ENCODE data around the gene ELF5.

ELF5 gene

DNA sequence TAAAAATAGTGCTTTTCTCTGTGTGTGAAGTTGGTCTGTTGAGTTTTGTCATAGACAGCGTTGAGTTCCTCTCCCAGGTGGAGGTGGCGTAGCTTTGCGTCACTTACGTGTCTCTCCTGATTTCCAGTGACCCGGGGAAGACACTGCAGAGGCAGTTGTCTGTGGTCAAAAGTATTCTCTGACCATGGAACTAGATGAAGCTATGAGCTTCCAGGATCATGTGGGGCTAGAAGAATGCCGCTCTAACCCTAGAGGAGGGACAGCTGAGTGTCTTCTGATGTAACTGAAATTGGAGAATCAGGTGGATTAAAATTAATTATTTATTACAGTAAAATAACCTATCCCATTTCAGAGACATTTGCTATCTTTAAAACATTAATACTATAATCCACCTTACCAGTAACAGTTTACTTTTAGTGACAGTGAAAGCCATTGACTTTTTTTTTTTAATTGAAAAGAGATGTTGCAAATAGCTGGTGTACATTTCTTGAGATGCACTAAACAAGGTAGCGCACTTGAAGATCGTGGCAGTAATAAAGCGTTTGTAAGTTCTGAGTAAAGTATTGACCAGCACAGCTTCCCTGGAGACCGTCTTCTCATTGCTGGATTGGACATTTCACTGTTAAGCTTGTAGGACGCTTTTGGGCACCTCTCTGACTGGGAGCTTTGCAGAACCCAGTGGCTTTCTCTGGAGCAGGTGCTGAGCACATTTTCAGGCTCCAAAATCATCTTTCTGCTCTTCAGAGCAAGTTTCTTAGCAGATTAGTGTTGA, 65.2 kb downstream of the ELF5 start:
- DNase-seq: no peak

DNA sequence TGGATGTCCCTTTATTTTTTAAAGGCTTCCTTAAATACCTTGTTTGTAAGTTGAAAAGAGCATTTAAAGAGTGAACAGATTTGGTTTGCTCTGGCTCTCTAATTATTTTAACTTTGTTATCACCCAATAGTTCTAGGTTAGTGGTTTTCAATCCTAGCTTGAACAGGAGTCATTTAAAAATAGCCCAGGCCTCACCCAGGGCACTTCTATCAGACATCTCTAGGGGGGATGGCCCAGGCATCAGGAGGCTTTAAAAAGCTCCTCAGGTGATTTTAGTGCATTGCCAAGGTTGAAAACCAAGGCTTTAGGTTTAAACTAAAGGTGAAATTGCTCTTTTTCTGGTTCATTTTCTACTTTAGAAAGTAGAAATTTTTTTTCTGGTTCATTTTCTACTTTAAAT, 66.5 kb downstream of the ELF5 start:
- DNase-seq: no peak

DNA sequence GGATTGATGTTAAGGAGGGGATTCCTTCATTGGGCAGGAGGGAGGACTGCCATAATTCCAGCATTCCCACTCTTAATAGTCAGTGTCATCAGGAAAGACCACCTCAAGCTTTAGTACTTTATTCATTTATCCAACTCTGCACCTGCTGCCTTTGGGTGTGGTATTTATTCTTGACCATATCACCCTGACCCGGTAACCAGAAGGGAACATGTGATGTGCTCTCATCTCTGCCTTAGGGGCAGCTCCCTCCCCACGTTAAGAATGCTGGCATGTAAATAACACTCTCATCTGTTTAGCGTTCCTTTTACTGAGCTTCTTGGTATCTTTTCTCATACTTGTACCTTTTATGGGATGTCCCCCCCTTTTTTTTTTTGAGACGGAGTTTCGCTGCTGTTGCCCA, 67.2 kb downstream of the ELF5 start:
- no peak for DNase-seq

DNA sequence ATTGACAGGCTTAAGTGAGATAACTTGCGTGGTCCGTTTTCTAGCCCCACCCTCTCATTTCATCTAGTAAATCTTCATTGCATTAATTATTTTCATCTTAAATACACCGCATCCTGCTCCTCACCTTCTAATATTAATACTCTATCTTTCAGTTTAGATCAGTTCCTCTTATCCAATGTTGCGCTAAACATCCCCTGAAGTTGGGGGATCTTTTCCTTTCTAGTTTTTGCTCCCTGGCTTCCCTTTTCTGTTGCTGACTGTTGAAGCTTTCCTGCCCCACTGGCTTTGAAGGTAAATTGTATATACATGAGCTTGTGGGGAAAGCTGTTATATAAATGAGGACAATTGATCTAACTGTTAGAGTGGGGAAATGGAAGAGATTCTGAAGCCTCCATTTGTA, 67.6 kb downstream of the ELF5 start:
- DNase-seq: no peak

DNA sequence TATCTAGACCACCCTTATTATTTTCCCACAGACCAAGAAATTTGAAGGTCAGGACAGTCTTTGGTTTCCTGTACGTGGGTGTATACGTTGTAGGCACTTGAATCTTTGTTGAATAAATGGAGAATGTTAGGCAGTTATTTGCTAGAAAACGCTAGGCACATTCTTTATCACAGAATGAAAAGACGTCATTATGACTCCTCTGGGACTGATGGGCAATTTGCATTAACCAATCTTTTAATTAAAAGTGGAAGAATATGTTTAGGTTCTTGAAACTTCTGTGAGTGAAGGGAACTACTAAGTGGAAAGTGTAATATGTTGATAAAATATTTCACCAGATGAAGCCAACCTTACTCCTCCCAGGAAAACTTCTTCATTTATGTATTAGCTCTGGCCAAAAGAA, 69.2 kb downstream of the ELF5 start:
- DNase-seq: no peak

DNA sequence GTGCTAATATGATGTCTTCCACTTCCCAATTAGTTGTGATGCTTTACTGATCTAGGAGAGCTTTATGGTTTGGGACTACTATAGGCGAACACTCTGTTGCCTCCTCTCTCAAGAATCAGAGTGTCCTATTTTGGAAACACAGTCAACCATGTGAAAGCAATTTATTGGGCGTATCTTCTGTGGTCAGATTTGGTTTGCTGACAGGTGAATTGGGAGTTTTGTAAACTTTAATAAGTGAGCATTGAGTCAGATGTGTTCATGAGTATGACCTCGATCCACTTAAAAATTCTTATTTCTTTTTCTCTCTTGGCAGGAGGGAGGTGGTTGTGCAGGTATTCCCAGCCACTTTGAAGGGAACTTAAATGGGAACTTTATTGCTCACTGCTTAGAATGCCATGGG, 70.5 kb downstream of the ELF5 start:
- no peak for DNase-seq

DNA sequence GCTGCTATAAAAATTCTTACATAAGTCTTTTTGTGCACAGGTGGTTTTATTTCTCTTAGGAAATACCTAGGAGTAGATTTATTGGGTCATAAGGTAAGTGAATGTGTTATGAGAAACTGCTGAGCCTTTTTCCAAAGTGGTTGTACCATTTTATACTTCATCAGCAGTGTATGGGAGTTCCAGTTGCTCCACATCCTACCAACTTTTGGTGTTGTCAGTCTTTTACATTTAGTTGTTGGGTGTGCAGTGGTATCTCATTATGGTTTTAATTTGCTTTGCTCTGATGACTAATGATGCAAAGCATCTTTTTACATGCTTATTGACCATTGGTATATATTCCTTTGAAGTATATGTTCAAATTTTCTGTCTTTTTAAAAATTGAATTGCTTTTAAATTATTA, 71.8 kb downstream of the ELF5 start:
- no peak for DNase-seq

DNA sequence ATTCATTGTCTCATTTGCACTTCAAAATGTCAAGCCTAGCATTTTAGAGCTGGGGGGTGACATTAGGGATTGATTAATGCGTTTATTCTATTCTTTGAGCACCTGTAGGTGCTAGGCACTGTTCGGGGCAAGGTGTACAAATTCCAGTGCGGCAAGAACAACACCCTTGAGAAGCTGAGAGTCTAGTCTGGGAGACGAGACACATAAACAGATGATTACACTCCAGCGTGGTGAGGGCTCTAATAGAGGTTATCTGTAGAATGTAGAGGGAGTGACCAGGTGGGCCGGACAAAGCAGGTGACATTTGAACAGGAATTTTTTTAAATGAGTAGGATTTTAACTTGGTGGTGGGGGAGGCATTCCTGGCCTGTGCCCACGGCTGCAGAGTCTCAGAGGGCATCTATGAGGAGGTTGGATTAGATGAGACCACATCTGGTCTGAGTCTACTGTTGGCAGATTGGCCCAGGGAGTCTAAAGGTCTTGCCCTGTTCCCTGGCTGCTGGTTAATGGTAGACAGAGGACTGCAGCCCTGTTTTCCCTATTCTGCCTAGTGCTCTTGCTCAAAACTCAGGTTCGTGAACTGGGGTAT, 73.9 kb downstream of the ELF5 start:
- no peak for DNase-seq

DNA sequence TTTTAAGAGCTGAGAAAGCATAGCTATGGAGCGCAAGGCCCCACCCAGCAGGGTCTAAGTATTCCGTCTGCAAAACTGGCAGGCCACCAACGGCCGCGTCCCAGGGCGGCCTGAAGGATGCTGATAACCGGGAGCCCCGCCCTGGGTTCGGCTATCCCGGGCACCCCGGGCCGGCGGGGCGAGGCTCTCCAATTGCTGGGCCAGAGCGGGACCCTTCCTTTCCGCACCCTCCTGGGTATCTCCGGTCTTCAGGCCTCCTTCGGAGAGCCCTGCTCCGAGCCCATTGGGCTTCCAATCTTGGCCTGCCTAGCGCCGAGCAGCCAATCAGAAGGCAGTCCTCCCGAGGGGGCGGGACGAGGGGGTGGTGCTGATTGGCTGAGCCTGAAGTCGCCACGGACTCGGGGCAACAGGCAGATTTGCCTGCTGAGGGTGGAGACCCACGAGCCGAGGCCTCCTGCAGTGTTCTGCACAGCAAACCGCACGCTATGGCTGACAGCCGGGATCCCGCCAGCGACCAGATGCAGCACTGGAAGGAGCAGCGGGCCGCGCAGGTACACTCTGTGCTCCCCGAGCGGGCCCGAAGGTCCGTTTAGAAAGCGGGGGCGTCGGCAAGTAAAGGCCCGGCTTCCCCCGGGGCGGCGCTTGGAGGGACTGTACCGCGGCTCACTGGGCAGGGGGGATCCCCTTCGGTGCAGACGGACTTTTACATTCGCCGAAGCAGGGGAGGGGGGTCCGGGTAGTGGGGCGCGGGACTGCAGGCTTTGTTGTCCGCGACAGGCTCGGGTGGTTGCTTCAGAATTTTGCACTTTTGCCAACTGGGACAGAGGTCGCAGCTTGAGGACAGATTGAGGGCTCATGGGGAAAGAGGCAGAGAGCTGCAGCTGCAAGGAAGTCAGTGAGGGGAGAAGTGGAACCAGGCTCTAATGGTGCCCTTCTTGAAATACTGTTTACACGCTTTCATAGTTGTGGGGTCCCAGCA, 74.8 kb downstream of the ELF5 start, which contains the start of gene CAT:
CAT (plus strand) TSS at position 406 of the 979 bp plus-strand sequence; CDS start at position 486, 80 bp downstream.
- peak; percentile 97 for DNase-seq

DNA sequence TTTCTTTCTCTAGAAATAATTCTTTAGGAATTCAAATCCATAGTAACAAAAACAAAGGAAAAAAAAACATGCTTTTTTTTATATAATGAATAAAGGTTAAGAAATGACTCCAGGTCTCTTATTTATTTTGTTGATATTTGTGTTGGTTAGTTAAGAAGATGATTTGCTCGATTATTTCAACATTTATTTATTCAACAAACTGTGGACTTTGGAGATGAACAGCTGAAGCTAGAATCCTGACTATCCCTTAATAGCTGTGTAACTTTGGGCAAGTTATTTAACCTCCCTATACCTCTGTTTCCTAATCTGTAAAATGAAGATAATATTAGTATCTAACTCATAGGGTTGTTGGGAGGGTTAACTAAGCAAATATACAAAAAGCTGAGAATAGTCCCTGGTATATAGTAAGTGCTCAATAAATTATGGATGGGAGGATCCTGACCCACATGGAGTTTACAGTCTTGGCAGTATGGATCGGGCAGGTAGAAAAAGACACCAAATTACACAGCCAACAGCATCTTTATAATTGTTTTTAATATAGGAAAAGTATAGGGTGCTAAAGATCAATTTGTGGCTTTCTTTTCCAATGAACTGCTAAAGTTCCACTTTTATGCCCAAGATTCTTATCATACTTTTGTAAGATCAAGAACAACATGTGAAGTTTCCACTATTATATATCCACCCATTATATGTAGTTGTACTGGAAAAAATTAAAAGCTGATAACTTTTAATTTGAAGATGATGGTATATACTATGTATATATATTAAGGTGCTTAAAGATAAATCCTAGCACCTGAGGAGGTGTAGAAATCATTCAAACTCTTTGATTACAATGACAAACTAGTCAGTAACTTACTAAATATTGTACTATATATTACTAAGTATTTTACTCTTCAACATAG, 76.1 kb downstream of the ELF5 start:
- no peak for DNase-seq

DNA sequence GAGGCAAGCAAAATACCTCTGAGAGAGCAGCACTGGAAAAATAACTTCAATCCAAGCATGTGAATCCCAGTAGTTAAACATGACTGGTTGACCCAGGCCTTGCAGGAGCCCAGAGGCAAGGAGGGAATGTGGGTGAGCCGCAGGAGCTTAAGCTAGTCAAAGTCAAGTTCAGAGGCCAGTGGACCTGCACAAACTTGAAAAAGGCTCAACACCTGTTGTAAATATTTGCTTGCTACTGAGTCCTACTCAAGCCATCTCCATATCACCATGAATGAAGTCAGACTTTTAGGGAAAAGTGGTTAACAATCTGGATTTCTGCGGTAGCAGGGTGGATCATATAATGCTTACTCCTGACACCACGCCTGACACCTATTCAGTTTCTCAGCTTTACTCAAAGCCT, 79.7 kb downstream of the ELF5 start:
- DNase-seq: no peak

DNA sequence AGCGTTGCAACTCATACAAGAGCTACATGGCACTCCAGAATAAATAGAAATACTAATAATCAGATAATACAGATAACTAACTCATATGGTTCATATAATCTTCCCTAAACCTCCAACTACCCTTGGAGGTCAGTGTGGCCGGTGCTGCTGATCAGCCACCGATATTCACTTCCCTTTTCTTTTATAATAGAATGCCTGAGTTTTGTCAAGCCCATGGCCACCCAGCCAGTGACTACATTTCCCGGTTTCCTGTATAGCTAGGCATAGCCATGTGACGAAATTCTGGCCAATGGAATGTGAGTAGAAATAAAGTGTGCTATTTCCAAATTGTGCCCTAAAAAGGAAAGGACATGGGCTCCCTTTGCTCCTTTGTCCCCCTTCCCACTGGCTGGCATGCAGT, 80.8 kb downstream of the ELF5 start:
- no peak for DNase-seq

DNA sequence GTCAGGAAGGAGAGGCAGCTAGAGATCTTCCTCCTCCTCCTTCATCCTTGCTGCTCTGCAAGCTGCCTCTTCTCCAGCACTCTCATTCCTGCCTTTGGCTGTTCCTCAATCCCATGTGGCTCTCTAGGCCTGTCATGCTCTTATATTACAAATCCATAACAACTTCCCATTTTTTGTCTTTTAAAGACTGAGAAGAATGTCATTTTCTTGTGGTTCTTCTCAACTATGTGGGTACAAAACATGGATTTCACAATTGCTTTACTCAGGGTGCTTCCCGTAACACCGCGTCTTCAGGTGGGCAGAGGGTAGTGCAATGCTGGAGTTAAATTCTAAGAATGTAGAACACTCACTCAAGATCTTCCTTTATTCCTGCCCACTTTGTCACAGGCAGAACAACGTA, 81.6 kb downstream of the ELF5 start:
- DNase-seq: no peak

Measured in activated T-cell treated with anti-CD3 and anti-CD28 coated beads, Interleukin-2, amount 50 U/mL, for 1 hour (primary cell).